Panc1 (cell line): ENCODE data around the gene GCAT. TPM values are rescaled to one million over a fixed set of nuclear protein-coding genes. Genes with fewer than 3 reads are reported as not detected.

Experiments used
- ATAC-seq: fragments of 200-7000 bp; cut with Tn5 transposase; 2 replicates; pipeline ENCODE4 v1.9.1; 2020; ENCODE audit warnings: mild to moderate bottlenecking, moderate library complexity
- BruUV-seq: library from RNA; stranded (reverse); fragments of 400-500 nt; replicated peaks from 2 replicates; lab custom pipeline; 2021; lab: Mats Ljungman, UMichigan
- CTCF ChIA-PET: fragments of 300-600 bp; sonication (Branson Sonifier 250); formaldehyde crosslinking; loops from one replicate; lab custom pipeline; 2022; ENCODE audit warnings: antibody characterized with exemption; lab: Charles Lee
- POLR2A ChIA-PET: fragments of 300-600 bp; sonication (Branson Sonifier 250); formaldehyde crosslinking; loops from one replicate; lab custom pipeline; 2022; ENCODE audit warnings: antibody characterized with exemption; lab: Charles Lee
- DNase-seq: peaks from one replicate; pipeline ENCODE4 v3.0.0-alpha.2; 2010; ENCODE audit warnings: low read depth, low spot score
- H3K27ac ChIP-seq: 2 replicates; pipeline ENCODE4 v1.5.1; 2011; ENCODE audit warnings: mild to moderate bottlenecking, low read length, inconsistent platforms
- H3K27me3 ChIP-seq: fragments of 200-500 bp; sonication (Bioruptor generic); 2 replicates; pipeline ENCODE4 v1.6.0; 2014; ENCODE audit warnings: low read length, inconsistent platforms; ENCODE audit not compliant: control insufficient read depth, insufficient read depth
- H3K36me3 ChIP-seq: fragments of 200-500 bp; sonication (Bioruptor generic); 2 replicates; pipeline ENCODE4 v1.5.1; 2014; ENCODE audit warnings: inconsistent platforms, mild to moderate bottlenecking, low read length, moderate library complexity; ENCODE audit not compliant: control insufficient read depth, insufficient read depth
- H3K4me1 ChIP-seq: 2 replicates; pipeline ENCODE4 v1.5.1; 2011; ENCODE audit warnings: inconsistent platforms, mild to moderate bottlenecking, low read length, moderate library complexity; ENCODE audit not compliant: control insufficient read depth, insufficient read depth
- H3K4me3 ChIP-seq, 2 experiments: 2 replicates each; pipeline ENCODE4 v1.5.1; 2011 to 2012; ENCODE audit warnings: low read depth in 2 of 2, low read length in 2 of 2, mild to moderate bottlenecking in 2 of 2, inconsistent platforms in 1 of 2, moderate library complexity in 1 of 2
- H3K9me3 ChIP-seq: fragments of 200-500 bp; sonication (Bioruptor generic); 2 replicates; pipeline ENCODE4 v1.5.1; 2014; ENCODE audit warnings: low read depth, mild to moderate bottlenecking, inconsistent platforms, low read length, moderate library complexity; ENCODE audit not compliant: control insufficient read depth, insufficient read depth
- CTCF ChIP-seq: fragments of 450-650 bp; IDR thresholded peaks from 2 replicates; pipeline ENCODE4 v1.5.1; 2017; ENCODE audit warnings: mild to moderate bottlenecking
- POLR2AphosphoS5 ChIP-seq: IDR thresholded peaks from 2 replicates; pipeline ENCODE4 v1.6.1; 2012; ENCODE audit warnings: mild to moderate bottlenecking, low read depth, low read length, moderate library complexity
- REST ChIP-seq, 2 experiments: IDR thresholded peaks; 2 replicates each; pipeline ENCODE4 v1.6.1; 2011 to 2012; ENCODE audit warnings: low read depth in 2 of 2, control low read depth in 1 of 2, low read length in 1 of 2, mild to moderate bottlenecking in 1 of 2, moderate library complexity in 1 of 2; ENCODE audit not compliant: insufficient read depth in 1 of 2
- SIN3A ChIP-seq: IDR thresholded peaks from 2 replicates; pipeline ENCODE4 v1.6.1; 2012; ENCODE audit warnings: low read depth, mild to moderate bottlenecking, low read length, moderate library complexity, borderline replicate concordance; ENCODE audit not compliant: insufficient read depth
- TCF7L2 ChIP-seq: IDR thresholded peaks from 2 replicates; pipeline ENCODE4 v1.6.1; 2011; ENCODE audit warnings: mild to moderate bottlenecking, low read depth, low read length, inconsistent platforms
- in situ Hi-C: cut with HindIII; loops from 2 replicates; pipeline ENCODE4 v1.10.0; 2016; ENCODE audit warnings: low sequenced_read_pairs, low pct_unique_long_range_greater_than_20kb
- intact Hi-C: fragments of 100-400 bp; cut with micrococcal nuclease; formaldehyde crosslinking; loops from one replicate; pipeline ENCODE4 v1.10.0; 2022; ENCODE audit not compliant: unreplicated experiment
- total RNA-seq: library from RNA; stranded (reverse); gene quantifications from one replicate; pipeline ENCODE4 v1.2.1, GENCODE V29; 2021; ENCODE audit not compliant: unreplicated experiment

Gene GCAT
- total RNA-seq, 1 experiment from 2014 or later, result 11.2 TPM

GRCh38 chr22:37816543-37817180 lies 8.9 kb downstream of the GCAT start:
- CTCF ChIA-PET, result interaction anchor here (0.6 kb wide), 1 partner anchor 41 kb away, joined by 12 read pairs; no protein-coding TSS in a partner anchor
- ATAC-seq (no peak), DNase-seq (no peak)
- H3K4me3 ChIP-seq, result no peak overlapping the region
- TF ChIP-seq TCF7L2 (no peak), SIN3A (no peak), CTCF (no peak), REST (IDR thresholded peaks at IDR 0.05; ENCODE audit: insufficient read depth in 1 of 2, low read depth in 2 of 2, low read length in 1 of 2) (no peak), POLR2AphosphoS5 (no peak)
- H3K9me3 ChIP-seq, result no peaks in the 10 kb centered on the region
- POLR2A ChIA-PET, result no interaction called here
- intact Hi-C loops (loop anchor here (5.0 kb wide), 1 partner anchor 46 kb away; no protein-coding TSS in a partner anchor), in situ Hi-C loops (no loop called here)
- no peaks in the 10 kb centered on the region for H3K4me1 ChIP-seq
- H3K27me3 ChIP-seq, result no peaks in the 10 kb centered on the region
- H3K36me3 ChIP-seq, result no peaks in the 10 kb centered on the region
- BruUV-seq, result no TSS peak
- H3K27ac ChIP-seq, result no peak overlapping the region

- ChIA-PET POLR2A (interaction anchor here (0.6 to 0.9 kb wide), 2 partner anchors 26 to 40 kb away, joined by 3 to 20 read pairs; partner anchors contain the start of gene ANKRD54), CTCF (interaction anchor here (0.6 to 1.5 kb wide), 5 partner anchors 11 to 1517 kb away, joined by 3 to 8 read pairs (median 6); no protein-coding TSS in a partner anchor)
- no peak for DNase-seq
- intact Hi-C loops, result loop anchor here (5.0 kb wide), 1 partner anchor 44 kb away; no protein-coding TSS in a partner anchor
- Histone ChIP-seq H3K27ac (peak overlapping the region; percentile 23; the same call in 1 of the 2 replicates), H3K27me3 (no peaks in the 10 kb centered on the region), H3K36me3 (no peaks in the 10 kb centered on the region), H3K4me1 (no peaks in the 10 kb centered on the region), H3K9me3 (no peaks in the 10 kb centered on the region), H3K4me3 (peak overlapping the region; percentile 24 to 33; a peak in 3 of 4 replicates)
- in situ Hi-C loops, result no loop called here
- ATAC-seq, result peak; percentile 96
- BruUV-seq, result no TSS peak
- TF ChIP-seq CTCF (peak; percentile 94), POLR2AphosphoS5 (no peak)
These were observed 10.1 kb downstream of the GCAT start for GRCh38 chr22:37817705-37818408.
